PC-9 (cell line): ENCODE results near the gene RFT1.

Experiments
- EZH2 ChIP-seq: fragments of 200-600 bp; sonication (generic); IDR thresholded peaks from 2 replicates; pipeline ENCODE4 v1.8.0; 2017; ENCODE audit warnings: antibody characterized with exemption, low read depth
- TF ChIP-seq, protein P1 (sequence below): fragments of 200-600 bp; sonication (generic); conservative IDR thresholded peaks from 2 replicates; pipeline ENCODE4 v1.6.1; 2017; ENCODE audit warnings: mixed run types, antibody characterized with exemption, mild to moderate bottlenecking, moderate library complexity

DNA sequence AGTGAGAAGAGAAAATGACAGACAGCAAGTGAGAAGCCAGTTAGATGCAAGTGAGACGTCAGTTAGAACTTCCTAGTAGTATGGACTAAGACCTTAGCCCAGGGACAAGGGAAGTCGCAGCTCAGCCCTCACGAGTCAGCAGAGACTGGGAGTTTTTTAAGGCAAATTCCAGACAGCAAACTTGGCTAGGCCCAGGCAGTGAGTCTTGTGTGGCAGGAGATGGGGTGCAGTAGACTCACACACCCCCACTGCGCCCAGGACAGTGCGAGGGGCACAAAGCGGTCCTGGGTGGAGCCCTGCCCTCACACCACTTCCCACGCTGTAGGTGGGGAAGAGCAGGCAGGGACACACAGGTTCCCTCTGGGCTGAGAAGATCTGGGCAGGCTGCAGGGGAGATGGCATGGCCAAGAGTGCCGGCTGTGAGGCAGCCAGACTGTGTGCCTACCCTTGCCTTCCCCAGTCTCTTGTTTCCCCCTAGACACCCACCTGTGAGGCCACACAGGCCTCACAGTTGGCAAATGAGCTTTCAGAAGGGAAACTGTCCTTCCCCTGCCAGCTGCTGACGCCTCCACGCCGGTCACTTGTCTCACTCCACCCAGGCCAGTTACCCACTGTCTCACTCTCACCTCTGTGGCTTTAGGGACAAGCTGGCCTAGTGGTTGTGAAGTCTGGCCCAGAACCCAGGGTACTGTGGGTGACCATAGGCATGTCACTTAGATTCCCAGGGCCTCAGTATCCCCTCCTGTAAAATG is 17.1 kb upstream of the RFT1 start:
- TF ChIP-seq EZH2 = no peak
- TF ChIP-seq, protein P1, sequence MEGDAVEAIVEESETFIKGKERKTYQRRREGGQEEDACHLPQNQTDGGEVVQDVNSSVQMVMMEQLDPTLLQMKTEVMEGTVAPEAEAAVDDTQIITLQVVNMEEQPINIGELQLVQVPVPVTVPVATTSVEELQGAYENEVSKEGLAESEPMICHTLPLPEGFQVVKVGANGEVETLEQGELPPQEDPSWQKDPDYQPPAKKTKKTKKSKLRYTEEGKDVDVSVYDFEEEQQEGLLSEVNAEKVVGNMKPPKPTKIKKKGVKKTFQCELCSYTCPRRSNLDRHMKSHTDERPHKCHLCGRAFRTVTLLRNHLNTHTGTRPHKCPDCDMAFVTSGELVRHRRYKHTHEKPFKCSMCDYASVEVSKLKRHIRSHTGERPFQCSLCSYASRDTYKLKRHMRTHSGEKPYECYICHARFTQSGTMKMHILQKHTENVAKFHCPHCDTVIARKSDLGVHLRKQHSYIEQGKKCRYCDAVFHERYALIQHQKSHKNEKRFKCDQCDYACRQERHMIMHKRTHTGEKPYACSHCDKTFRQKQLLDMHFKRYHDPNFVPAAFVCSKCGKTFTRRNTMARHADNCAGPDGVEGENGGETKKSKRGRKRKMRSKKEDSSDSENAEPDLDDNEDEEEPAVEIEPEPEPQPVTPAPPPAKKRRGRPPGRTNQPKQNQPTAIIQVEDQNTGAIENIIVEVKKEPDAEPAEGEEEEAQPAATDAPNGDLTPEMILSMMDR = no peak
